HL-60/S4 treated with phorbol 12-myristate 13-acetate at 8.2 ng/mL for 4 days and 3 days (cell line): Measurements from ENCODE around the gene ZC3H13.

Experiments used
- in situ Hi-C: fragments of 300-500 bp; cut with MboI; formaldehyde crosslinking; loops from 2 replicates; pipeline ENCODE4 v1.15.0; 2022; ENCODE audit warnings: low sequenced_read_pairs

Gene ZC3H13

DNA sequence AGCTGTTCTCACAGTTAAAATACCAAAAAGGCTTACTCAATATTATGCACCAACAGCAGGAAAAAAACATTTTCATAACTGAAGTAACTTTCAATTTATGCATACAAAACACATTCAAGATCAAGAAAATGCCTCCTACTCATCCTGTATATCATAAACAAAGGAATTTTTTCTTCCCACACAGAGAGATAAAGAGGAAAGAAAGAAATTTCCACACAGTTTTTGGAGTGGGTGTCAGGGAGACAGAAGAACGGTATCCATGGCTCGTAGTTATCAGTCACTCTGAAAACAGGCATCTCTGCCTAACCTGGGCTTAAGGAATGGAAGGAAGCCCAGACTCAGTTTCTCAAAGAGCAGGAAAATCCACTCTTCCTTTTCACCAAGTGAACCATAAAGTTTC, 108.6 kb downstream of the ZC3H13 start:
- in situ Hi-C loops = no loop called here

DNA sequence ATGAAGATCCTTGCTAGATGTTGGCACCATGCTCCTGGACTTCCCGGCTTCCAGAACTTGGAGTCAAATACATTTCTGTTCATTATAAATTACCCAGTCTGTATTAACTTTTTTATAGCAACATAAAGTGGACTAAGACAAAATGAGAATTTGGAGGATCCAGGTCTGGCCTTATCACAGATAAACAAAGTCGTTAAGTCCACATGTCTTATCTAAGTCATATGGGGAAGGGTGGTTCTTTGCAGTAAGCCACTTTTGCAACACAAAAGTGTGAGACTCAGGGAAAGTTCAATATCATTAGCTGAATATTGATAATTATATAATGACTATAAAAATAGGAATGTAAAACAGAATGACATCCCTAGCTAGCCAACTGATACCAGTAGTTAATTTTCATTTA, 109.4 kb downstream of the ZC3H13 start:
- in situ Hi-C loops = no loop called here

DNA sequence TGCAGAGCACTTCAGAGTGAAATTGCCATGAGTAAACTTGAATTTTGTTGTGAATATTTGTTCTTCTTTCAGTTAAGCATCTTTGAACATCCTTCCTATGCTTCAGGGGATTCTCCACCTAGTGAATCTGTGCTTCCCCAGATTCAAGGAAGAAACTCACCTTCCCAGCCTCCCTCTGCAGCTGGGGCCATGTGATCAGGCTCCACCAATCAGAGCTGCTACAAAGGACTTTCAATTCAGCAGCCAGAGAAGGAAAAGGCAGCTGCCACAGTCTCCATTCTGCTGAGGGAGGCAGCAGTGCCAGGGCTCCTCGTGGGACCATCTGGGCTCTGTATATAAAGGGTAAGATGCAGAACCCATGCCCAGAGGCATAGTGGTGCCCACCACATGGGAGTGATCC, 111.3 kb downstream of the ZC3H13 start:
- in situ Hi-C loops = no loop called here

DNA sequence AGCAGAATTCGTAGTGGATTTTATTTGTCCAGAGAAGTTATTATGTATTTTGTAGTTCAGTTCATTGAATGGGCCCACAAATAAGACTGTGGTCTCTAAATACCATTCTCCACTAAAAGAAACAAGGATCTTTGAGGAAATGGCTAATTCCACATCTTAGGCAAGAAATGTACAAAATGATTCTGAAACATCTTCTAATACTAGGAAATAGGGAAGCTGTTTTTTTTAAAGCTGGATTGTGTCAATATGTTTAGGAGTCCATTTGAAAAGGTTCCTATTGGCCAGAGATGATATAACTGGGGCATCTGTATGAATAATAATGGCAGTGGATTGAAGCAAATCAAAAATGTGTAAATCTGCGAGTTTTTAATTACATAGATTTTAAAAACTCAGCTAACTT, 112.5 kb downstream of the ZC3H13 start:
- in situ Hi-C loops = no loop called here

DNA sequence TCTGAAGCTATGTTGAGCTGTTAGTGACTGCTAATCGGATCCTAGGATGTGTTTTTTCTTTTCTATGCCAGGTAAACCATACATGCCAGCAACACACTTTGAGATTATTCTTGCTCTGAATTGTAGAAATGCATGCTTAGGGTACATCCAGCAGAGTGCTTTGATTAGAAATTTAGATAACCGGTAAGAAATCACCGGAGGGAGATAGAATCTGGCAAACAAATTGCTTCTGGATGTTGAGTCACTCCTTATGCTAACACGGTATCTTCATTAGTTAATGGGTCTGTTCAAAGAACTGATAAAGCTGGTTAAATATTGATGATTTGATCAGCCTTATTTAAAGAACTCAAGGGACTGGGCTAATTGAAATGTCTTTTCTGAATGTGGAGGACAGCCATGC, 115.9 kb downstream of the ZC3H13 start:
- in situ Hi-C loops = no loop called here

DNA sequence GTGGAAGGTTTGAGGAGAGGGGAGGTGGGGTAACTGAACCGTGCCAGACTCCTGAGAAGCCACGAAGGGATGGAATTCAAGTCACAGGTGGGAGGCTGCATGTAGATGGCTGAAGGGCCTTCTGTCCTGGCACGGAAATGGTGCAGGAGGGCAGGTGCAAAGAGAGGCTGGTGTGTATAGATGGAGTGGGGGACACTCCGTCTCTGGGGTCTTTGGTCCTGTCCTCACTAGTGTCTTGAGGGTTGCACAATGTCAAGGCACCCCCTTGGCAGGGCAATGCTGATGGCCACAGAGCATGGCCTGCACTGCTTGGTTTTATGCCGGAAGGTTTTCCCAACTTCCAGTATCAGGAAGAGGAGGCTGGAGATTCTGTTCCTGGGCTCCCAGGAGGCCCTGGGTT, 118.3 kb downstream of the ZC3H13 start:
- in situ Hi-C loops = no loop called here

DNA sequence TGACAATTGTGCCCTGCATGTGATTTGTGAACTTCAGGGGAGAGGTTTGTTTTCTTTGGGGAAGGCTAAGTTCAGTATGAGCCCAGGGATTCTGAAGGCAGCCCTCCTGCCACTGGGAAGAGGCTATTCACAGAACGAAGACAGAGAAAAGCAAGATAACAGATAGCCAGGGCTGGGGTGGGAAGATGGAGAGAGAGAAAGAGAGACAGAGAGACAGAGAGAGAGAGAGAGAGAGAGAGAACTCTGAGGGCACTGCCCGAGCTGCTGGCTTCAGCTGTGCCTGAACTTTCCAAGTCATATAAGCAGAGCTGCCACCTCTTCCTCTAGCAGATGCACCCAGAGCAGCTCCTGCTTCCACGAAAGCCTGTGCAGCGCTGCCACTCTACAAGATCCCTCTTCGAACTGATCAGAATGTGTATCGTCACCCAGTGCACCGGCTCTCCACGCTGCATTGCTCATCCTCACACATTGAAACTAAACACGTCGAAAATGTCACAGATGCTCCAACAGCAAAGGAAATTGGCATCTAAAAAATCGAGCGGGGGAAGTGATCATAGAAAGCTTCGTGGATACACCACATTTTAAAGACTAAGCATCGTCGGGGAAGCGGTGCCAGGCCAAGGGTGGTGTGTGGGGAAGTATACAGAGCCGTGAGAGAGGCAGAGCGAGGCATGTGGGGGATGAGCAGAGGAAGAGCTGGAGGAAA, 119.2 kb downstream of the ZC3H13 start:
- in situ Hi-C loops = no loop called here

DNA sequence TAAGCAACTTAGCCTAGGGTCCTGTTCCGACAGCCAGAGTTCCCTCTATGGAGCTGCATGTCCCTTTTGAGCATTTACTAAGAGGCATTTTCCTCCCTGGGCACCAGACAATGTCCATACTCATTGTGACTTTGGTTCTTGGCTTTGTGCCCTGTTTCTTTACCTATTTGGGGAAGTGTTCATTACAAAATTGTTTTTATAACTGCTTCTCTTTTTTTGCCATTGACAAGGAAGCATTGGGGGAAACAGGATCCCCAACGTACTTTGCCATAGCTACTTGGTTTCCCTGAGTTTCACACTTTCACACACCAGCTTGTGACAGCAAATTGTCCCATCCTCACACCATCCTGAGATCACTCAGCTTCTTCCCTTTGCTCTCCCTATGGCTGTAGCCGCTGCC, 119.9 kb downstream of the ZC3H13 start:
- in situ Hi-C loops = no loop called here

DNA sequence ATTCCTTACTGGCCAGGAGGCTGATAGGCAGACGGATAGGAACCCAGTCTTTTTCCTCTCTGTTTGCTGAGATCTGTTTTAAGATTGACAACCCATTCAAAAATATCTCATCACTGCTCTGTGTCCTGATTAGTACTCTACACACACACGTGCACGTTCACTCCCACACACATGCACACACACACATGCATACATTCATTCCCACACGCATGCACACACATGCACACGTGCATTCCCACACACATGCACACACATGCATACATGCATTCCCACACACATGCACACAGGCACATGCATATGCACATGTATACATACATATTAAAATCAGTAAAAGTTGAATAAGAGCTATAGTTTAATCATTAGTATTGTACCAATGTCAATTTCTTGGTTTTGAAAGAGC, 120.4 kb downstream of the ZC3H13 start:
- in situ Hi-C loops = no loop called here

DNA sequence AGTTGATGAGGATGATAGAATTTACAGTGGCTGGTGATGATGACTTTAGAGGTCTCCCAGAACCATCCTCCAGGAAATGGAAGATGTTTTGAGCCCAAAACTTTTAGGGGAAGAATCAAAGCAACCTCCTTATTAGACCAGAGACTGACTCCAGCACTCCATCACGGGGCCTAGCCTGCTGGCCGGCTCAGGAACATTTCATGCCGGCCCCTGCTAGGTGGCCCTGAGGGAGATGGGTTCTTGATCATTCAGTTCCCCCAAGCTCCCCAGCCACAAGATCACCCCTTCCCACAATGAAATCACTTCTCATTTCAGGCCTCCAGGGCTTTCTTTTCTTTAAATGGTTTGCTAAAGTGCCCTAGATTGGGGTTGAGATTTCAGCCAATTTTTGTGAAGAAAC, 121.3 kb downstream of the ZC3H13 start:
- in situ Hi-C loops = no loop called here

DNA sequence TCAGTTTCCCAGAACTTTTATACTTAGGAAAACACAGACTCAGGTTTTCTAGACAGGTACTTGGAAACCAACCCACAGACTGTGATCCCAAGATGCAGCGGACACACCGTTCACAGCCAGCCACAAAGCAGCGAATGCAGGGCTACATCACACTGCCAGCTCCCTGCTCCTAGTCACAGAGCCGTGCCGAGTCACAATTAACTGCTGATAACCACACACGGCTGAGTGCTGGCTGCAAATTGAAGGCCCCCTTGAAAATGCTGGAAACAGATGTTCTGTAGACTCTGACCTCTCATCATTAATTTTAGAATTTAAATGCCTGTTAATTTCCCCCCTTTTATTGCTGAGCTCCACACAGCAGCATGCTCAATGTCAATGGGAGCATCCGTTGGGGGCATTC, 122.4 kb downstream of the ZC3H13 start:
- in situ Hi-C loops = no loop called here

DNA sequence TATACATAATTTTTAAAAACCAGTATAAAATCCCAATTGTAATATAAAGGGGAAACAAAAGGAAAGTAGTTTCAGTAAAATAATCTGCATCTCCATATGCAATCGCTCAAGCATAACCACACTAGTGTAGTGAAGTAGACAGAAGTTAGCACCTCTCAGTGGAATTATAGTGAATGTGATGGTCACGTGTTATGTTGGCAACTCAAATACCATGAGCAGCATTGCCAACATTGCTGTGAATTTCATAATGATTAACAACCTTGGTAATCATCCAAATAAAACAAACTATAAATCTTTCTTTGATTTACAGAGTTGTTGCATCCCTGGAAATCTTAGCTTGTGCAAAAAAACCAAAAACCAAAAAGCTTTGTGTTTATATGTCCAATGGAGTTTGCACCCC, 123.7 kb downstream of the ZC3H13 start:
- in situ Hi-C loops = no loop called here

DNA sequence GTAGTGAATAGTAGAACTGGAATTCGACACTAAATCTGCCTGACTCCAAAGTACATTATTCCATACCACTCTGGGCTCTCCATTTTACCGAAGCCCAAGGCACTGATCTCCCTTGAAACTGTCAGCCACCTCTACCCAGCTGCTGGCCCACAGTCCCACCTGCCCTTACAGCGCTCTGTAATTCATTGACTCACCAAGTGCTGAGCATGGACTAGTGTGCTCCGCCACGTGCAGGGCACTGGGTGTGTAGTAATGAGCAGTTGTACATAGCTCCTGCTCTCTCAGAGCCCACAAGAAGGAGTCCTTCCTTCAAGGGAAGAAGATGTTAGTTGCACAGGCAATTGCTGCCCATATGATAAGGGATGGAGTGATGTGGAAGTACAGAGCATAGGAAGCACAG, 124.4 kb downstream of the ZC3H13 start:
- in situ Hi-C loops = no loop called here

DNA sequence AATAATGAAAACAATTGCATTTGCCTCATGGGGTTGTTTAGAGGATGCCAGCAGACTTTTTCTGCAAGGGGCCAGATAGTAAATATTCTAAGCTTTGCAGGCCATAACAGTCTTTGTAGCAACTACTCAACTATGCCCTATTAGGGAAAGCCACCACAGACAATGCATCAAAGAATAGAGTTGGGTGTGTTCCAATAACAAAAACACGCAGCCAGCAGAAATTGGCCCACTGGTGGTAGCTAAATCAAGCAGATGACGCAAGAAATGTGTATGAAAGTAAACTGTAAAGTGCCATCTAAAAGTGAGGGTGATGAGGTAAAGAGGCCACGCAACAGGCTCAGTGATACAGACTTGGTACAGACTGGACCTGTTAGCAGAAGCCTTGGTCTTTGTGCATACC, 125.8 kb downstream of the ZC3H13 start:
- in situ Hi-C loops = no loop called here

DNA sequence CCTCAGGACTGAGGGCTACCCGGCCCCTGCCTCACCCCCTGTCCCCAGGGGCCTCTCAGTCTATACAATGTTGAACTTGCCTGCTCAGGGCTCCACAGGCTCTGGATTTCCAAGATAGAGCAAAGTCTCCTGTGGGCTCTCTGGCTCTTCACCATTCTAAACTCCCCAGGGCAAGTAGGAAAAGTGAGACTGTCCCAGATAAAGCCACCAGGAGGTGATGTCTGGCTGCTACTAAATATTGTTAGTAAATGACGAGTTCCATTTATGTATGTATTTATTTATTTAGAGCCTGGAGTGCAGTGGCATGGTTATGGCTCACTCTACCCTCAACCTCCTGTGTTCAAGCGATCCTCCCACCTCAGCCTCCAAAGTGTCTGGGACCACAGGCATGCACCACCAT, 127.4 kb downstream of the ZC3H13 start:
- in situ Hi-C loops = no loop called here

DNA sequence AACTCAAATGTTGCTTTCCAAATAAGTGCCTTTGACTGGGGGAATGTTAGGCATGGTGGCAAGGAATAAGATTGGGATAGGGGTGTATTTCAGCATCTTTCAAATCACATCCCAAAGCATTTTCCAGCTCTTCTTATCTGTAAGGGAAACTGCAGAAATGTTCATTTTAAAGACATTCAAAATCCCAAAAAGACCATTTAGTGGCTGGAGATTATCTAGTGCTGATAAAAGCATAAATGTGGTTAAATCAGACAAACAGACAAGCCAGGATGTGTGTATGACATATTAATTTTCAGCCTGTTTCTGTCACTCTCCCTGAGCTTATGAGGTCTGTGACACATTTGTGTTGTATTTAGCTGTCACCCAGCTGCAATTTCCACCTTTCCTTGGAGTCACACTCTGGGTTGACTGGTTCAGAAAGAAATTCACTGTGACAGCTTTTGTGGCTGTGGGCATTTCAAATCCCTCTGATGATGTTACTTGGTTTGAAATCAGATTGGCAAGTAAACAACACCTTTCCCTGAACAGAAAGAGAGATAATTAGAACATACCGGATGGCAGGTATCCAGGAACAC, 131.3 kb downstream of the ZC3H13 start:
- in situ Hi-C loops = no loop called here

DNA sequence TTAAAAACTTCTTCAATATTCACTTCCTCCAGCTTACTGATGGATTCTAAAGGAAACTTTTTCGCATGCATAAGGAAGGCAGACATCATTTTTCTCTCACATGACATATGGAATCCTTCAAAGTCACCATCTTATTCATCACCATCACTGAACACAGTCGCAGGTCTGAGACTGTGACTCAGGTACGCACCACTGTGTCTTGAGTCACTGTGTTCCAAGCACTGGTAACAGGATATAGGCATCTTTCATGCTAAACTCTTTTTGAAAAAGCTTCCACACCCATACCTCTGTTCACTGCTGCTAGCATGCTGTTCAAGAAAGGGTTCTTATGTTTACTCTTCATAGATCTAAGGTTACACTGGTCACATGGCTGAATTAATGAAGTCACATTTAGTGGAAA, 133.9 kb downstream of the ZC3H13 start:
- in situ Hi-C loops = no loop called here

DNA sequence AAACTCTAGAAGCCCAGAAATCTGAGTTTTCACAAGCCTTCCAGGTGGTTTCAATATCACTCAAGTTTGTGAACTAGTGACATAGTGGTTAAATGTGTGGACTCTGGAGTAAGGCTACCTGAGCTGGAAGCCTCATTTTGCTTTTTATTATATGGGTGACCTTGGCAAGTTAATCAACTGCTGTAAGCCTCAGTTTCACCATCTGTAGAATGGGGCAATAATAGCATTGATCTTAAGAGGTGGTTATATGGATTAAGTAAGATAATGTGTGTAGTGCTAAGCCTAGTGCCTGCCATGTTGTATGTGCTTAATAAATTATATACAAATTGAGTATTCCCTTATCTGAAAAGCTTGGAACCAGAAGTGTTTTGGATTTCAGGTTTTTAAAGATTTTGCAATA, 135.5 kb downstream of the ZC3H13 start:
- in situ Hi-C loops = no loop called here

DNA sequence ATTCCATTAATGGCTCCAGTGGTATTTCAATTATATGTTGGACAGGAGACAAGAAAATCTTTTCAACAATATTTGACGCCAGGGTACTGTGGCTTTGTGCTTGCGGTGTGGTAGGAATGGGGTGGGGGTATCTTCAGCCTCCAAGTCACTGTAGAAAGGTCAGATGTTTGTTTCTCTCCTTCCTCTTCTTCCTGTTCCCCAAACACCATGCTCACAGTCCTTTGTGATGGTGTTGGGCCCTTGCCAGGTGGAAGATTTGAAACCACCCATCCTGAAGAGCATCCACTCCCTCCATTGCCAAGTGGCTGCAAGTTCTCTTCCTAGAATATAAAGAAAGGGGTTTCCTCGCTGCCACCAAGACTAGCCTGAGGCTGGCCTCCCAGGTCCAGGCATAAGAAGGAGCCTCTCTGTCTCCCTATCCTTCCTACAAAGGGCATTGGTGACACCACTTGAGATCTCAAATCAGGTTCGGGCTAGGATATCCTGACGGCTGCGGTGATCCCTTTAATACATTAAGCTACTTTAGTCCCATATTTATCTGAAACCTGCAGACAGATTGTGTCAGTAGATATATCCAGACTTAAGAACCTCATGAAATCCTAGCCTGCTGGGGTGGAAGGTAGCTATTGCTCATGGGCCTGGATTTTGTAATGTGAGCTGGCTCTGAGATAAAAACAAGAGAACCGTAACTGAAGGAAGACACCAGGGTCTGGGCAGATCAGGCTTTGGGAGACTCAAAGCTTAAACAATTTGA, 136.7 kb downstream of the ZC3H13 start:
- in situ Hi-C loops = no loop called here

DNA sequence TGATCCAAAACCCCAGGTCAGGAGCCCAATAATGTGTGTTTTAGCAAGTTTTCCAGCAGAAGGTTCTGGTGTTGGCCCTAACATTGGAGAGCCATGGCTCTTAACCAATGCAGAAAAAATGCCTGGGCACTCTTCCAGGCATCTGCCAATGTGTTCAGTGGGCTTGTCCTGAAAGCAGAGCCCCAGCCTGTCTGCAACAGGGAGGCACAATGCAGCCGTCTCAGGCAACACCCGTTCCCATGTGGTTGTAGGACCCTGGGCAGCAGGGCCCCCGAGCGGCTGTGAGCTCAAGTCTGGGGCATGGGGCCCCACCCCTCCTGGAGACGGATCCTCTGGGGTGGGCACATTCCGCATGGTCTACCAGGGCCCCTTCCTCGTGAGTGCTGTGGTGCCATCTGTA, 142.9 kb downstream of the ZC3H13 start:
- in situ Hi-C loops = no loop called here

DNA sequence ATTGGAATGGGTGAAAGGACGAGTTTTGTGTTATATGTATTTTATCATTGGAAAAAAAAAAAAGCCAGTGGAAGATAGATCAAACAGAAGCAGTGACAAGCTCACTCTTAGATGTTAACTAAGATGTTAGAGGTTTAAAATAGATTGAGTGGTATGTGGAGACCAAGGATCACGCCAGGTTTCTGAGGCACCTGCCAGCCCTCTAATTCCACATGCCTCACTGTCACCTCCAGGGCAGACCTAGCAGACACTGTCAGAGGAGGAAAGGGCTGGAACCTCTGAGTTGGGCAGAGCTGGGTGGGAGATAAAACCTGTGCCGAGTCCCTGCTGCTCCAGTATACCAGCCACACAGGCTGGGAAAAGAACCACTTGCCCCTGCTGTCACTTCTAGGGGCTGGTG, 143.5 kb downstream of the ZC3H13 start:
- in situ Hi-C loops = no loop called here

DNA sequence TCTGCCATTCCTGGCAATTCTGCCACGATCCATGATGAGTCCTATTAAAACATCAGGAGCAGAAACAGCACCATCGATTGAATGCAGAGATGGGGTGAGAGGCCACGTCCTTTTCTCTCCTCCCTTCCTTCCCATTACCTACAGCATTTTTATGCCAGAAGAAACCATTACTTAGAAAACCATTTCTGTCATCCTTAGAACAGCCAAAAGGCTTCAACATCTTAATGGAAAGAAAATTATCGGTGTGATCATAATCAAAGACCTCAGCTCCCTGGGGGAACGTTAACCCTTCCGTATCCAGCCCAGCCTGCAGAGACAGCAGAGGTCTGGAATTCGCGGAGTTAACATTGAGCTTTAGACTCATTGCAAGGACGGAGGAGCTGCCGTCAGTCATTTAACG, 145.0 kb downstream of the ZC3H13 start:
- in situ Hi-C loops = no loop called here
